ENCODE data around the gene PIP4P1. TPM values are rescaled to one million over a fixed set of nuclear protein-coding genes. Genes with fewer than 3 reads are reported as not detected.

Gene PIP4P1
- total and polyA plus RNA-seq, 4 donors: 22.2 to 46.7 (median 31.5) TPM

DNA sequence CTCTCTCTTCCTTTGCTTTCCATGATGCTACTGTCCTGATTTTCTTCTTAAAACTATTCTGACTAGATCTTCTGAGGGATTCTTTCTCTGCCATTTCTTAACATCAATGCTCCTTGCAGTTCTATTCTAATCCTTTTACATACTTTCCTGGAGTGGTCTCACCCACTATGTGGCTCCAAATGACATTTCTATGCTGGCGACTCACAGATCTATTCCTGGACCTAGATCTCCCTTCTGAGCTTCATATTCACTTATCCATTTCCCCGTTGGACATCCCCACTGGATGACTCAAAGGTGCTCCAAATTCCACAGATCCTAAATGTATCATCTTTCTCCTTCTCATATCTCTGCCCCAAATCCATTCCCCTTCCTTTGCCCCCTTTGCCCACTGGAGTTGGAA is 52.0 kb downstream of the PIP4P1 start:
- 93 to 96% methylated on average over 2 of the region's 2 CpGs for WGBS, 2 donors
- Histone ChIP-seq H3K4me1 (ENCODE audit: control insufficient read depth in 5 of 5, insufficient read depth in 5 of 5, low read length in 5 of 5) (peaks cover 0 to 13% (median 3%) of the 10 kb centered on the region in 5 donors), H3K36me3 (ENCODE audit: control insufficient read depth in 4 of 4, insufficient read depth in 4 of 4, low read length in 4 of 4) (peaks cover 13 to 28% (median 17%) of the 10 kb centered on the region in 4 donors), H3K4me3 (no peak overlapping the region), H3K9ac (ENCODE audit: insufficient read depth in 1 of 2, low read length in 2 of 2) (no peak overlapping the region), H3K9me3 (ENCODE audit: control insufficient read depth in 4 of 4, insufficient read depth in 3 of 4, low read length in 3 of 4) (no peaks in the 10 kb centered on the region), H3K27me3 (ENCODE audit: control insufficient read depth in 3 of 3, insufficient read depth in 3 of 3, low read length in 2 of 3) (no peaks in the 10 kb centered on the region), H3K27ac (ENCODE audit: low read depth in 1 of 2, low read length in 1 of 2) (no peak overlapping the region)
- DNase-seq (no peak), ATAC-seq (ENCODE audit: insufficient read depth, low FRiP score) (no peak)
- TF ChIP-seq, protein P1, sequence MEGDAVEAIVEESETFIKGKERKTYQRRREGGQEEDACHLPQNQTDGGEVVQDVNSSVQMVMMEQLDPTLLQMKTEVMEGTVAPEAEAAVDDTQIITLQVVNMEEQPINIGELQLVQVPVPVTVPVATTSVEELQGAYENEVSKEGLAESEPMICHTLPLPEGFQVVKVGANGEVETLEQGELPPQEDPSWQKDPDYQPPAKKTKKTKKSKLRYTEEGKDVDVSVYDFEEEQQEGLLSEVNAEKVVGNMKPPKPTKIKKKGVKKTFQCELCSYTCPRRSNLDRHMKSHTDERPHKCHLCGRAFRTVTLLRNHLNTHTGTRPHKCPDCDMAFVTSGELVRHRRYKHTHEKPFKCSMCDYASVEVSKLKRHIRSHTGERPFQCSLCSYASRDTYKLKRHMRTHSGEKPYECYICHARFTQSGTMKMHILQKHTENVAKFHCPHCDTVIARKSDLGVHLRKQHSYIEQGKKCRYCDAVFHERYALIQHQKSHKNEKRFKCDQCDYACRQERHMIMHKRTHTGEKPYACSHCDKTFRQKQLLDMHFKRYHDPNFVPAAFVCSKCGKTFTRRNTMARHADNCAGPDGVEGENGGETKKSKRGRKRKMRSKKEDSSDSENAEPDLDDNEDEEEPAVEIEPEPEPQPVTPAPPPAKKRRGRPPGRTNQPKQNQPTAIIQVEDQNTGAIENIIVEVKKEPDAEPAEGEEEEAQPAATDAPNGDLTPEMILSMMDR (IDR thresholded peaks at IDR 0.05; ENCODE audit: control extremely low read depth, extremely low read depth): no peak

Small RNAs within 50 kb of the gene (small RNA-seq; reads per million reads assigned to genes)
- gene RNA5SP382 (ENCODE audit: low replicate concordance): not detected

Other genes with a start within 250 kb of the PIP4P1 start
- not detected for gene OR11H6, start 237.7 kb downstream of the PIP4P1 start, total RNA-seq
- not detected for gene OR11H6, start 237.7 kb downstream of the PIP4P1 start, polyA plus RNA-seq
- gene OR11H7, start 232.5 kb downstream of the PIP4P1 start, total RNA-seq: not detected
- gene OR11H7, start 232.5 kb downstream of the PIP4P1 start, polyA plus RNA-seq: not detected
- gene OR11H4, start 222.1 kb downstream of the PIP4P1 start, total RNA-seq: not detected
- gene OR11H4, start 222.1 kb downstream of the PIP4P1 start, polyA plus RNA-seq: not detected
- 10 to 100 TPM; 17.7 to 21.8 TPM for gene TTC5, start 155.5 kb downstream of the PIP4P1 start, total RNA-seq
- 10 to 100 TPM in 1 of 2 donors, 1 to 10 TPM in 1; 5.0 to 10.7 TPM for gene TTC5, start 155.5 kb downstream of the PIP4P1 start, polyA plus RNA-seq
- 10 to 100 TPM; 28.9 to 89.1 TPM for gene CCNB1IP1, start 128.2 kb downstream of the PIP4P1 start, total RNA-seq
- 10 to 100 TPM; 30.1 to 61.2 TPM for gene CCNB1IP1, start 128.2 kb downstream of the PIP4P1 start, polyA plus RNA-seq
- gene PARP2, start 117.8 kb downstream of the PIP4P1 start, total RNA-seq: 10 to 100 TPM; 15.3 to 17.7 TPM
- 10 to 100 TPM; 10.9 to 15.5 TPM for gene PARP2, start 117.8 kb downstream of the PIP4P1 start, polyA plus RNA-seq
- 10 to 100 TPM; 21.8 to 44.7 TPM for gene TEP1, start 47.9 kb downstream of the PIP4P1 start, total RNA-seq
- gene TEP1, start 47.9 kb downstream of the PIP4P1 start, polyA plus RNA-seq: 10 to 100 TPM; 15.7 to 23.2 TPM
- gene KLHL33, start 25.3 kb downstream of the PIP4P1 start, total RNA-seq: under 1 TPM; 0.25 to 0.51 TPM
- under 1 TPM; 0.03 to 0.08 TPM for gene KLHL33, start 25.3 kb downstream of the PIP4P1 start, polyA plus RNA-seq
- 10 to 100 TPM; 35.5 to 44.8 TPM for gene OSGEP, start 6.6 kb downstream of the PIP4P1 start, total RNA-seq
- 10 to 100 TPM; 43.5 to 54.1 TPM for gene OSGEP, start 6.6 kb downstream of the PIP4P1 start, polyA plus RNA-seq
- gene APEX1, start 6.2 kb downstream of the PIP4P1 start, total RNA-seq: 100 to 1,000 TPM in 1 of 2 donors, 10 to 100 TPM in 1; 66.2 to 144 TPM
- 100 to 1,000 TPM in 1 of 2 donors, 10 to 100 TPM in 1; 95.8 to 159 TPM for gene APEX1, start 6.2 kb downstream of the PIP4P1 start, polyA plus RNA-seq
- gene PNP, start 8.0 kb upstream of the PIP4P1 start, total RNA-seq: 10 to 100 TPM; 15.5 to 41.4 TPM
- gene PNP, start 8.0 kb upstream of the PIP4P1 start, polyA plus RNA-seq: 100 to 1,000 TPM in 1 of 2 donors, 10 to 100 TPM in 1; 32.7 to 119 TPM
- 1 to 10 TPM in 1 of 2 donors, not detected in 1; 1.2 TPM for gene RNASE10, start 44.1 kb upstream of the PIP4P1 start, total RNA-seq
- under 1 TPM in 1 of 2 donors, not detected in 1; 0.06 TPM for gene RNASE10, start 44.1 kb upstream of the PIP4P1 start, polyA plus RNA-seq
- gene RNASE9, start 99.6 kb upstream of the PIP4P1 start, total RNA-seq: not detected
- gene RNASE9, start 99.6 kb upstream of the PIP4P1 start, polyA plus RNA-seq: not detected
- not detected for gene RNASE11, start 126.6 kb upstream of the PIP4P1 start, total RNA-seq
- not detected for gene RNASE11, start 126.6 kb upstream of the PIP4P1 start, polyA plus RNA-seq
- gene RNASE12, start 129.9 kb upstream of the PIP4P1 start, total RNA-seq: not detected
- gene RNASE12, start 129.9 kb upstream of the PIP4P1 start, polyA plus RNA-seq: not detected
- gene OR6S1, start 180.3 kb upstream of the PIP4P1 start, total RNA-seq: not detected
- gene OR6S1, start 180.3 kb upstream of the PIP4P1 start, polyA plus RNA-seq: not detected
- 10 to 100 TPM; 14.5 to 51.9 TPM for gene RNASE4, start 223.1 kb upstream of the PIP4P1 start, total RNA-seq
- 10 to 100 TPM; 28.4 to 28.8 TPM for gene RNASE4, start 223.1 kb upstream of the PIP4P1 start, polyA plus RNA-seq
- 10 to 100 TPM; 14.0 to 16.3 TPM for gene ANG, start 227.3 kb upstream of the PIP4P1 start, total RNA-seq
- gene ANG, start 227.3 kb upstream of the PIP4P1 start, polyA plus RNA-seq: 10 to 100 TPM; 19.6 to 27.5 TPM